Peyer's patch (tissue), 4 donors: ENCODE measurements around the gene PRMT9.

Source experiments
- POLR2A ChIP-seq, 2 donors: fragments of 450-650 bp; IDR thresholded peaks; one replicate each; pipeline ENCODE4 v1.5.1; 2017; ENCODE audit warnings: antibody characterized with exemption in 2 of 2, mild to moderate bottlenecking in 2 of 2, moderate library complexity in 2 of 2
- TF ChIP-seq, protein P1 (sequence below), 6 experiments: fragments of 450-650 bp in 4 of 6; fragments of 200-600 bp in 2 of 6; sonication (generic) in 1 of 6; IDR thresholded peaks; one replicate each; pipeline ENCODE4 v1.5.1; 2017 to 2019; ENCODE audit warnings: antibody characterized with exemption in 6 of 6, mild to moderate bottlenecking in 3 of 6, moderate library complexity in 1 of 6

DNA sequence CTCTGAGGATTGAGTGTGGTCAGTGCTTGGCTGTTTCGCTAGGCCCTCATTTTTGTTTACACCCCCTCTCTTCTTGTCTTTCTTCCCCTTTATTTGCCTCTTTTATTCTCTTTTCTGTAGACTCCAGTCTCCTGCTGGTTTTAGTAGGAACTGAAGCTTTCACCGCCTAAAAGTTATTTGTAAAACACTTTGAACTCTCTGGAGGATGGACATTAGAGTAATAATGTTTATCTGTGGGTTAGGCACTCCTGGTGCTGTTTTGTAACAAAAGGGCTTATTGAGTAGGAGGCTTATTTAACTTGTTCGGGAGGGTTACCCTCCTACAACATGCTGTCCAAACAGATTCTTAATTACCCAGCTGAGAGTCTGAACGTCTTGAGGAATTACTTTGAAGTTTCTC, 46.4 kb upstream of the PRMT9 start:
- TF ChIP-seq, protein P1, sequence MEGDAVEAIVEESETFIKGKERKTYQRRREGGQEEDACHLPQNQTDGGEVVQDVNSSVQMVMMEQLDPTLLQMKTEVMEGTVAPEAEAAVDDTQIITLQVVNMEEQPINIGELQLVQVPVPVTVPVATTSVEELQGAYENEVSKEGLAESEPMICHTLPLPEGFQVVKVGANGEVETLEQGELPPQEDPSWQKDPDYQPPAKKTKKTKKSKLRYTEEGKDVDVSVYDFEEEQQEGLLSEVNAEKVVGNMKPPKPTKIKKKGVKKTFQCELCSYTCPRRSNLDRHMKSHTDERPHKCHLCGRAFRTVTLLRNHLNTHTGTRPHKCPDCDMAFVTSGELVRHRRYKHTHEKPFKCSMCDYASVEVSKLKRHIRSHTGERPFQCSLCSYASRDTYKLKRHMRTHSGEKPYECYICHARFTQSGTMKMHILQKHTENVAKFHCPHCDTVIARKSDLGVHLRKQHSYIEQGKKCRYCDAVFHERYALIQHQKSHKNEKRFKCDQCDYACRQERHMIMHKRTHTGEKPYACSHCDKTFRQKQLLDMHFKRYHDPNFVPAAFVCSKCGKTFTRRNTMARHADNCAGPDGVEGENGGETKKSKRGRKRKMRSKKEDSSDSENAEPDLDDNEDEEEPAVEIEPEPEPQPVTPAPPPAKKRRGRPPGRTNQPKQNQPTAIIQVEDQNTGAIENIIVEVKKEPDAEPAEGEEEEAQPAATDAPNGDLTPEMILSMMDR (IDR thresholded peaks at IDR 0.05) = no peak
- no peak for TF ChIP-seq POLR2A (IDR thresholded peaks at IDR 0.05)
